GM10847 (cell line): ENCODE results near the gene ATP2A3.

Experiments used
- POLR2A ChIP-seq: IDR thresholded peaks from 2 replicates; pipeline ENCODE4 v1.6.1; 2011; ENCODE audit not compliant: insufficient read length; ENCODE audit errors: extremely low read depth

Gene ATP2A3

DNA sequence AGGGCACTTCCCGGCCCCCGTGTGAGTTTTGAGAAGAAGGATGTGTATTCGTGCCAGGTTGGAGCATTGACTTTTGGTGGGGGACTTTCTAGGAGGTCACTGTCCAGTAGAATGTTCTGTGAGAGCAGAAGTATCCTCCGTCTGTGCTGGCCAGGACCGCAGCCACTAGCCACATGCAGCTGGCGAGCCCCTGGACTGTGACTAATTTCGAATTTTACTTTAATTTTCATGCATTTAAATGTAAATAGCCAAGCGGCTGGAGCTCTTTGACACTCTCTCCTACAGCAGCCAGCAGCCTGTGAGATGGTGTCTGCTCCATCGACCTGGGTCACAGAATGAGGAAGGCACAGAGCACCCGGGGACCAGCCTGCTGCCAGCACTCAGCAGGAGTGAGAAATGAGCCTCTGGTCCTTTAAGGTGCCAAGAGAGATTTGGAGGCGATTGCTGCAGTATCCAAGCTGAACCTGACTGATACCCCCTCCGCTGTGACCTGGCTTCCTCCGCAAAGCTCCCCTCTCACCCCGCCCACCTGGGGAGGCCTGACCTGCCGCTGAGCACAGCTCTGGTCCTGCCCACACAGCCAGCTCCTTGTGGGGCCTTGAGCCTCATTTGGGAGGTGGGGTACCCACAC is 7.8 kb downstream of the ATP2A3 start:
- TF ChIP-seq POLR2A, result no peak

DNA sequence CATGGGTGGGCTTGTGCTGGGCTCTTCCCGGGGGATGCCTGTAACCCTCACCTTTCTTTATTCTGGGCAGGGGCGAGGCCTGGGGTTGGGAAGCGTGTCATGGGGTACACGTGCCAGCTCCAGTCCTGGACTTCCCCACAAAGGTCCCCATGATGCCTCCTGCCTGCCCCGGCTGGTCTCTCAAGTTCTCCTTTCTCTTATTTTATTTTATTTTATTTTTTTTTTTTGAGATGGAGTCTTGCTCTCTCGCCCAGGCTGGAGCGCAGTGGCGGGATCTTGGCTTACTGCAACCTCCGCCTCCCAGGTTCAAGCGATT is 8.6 kb downstream of the ATP2A3 start:
- no peak for TF ChIP-seq POLR2A

DNA sequence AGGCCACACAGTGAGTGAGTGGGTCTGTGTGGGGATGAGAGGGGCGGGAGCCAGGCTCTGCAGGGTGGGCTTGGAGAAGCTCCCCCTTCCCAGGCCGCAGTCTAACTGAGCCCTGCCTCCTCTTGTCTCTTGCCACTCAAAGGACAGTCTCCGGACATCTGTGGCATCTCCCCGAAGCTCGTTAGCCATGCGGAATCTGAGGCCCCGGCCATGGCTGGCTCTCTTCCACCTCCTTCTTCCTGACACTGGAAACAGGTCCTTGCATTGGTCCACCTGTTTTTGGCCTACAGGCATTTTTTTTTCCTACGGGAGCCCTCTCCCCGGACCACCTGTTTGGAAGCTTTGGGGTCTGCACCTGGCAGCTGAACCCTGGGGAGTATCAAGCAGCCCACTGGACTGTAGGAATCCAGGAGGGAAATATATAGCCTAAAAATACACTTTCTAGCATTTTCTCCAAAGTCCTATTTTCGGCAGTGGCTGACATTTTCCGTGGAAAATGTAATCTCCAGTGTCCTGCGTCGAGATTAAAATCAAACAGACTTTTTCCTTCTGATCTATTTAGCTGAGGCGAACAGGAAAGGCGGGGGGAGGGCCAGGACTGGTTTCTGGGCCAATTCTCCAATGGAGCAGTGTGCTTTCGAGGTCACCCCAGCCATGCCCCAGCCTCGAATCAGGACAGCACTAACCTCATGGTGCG is 9.1 kb downstream of the ATP2A3 start:
- TF ChIP-seq POLR2A, result no peak

DNA sequence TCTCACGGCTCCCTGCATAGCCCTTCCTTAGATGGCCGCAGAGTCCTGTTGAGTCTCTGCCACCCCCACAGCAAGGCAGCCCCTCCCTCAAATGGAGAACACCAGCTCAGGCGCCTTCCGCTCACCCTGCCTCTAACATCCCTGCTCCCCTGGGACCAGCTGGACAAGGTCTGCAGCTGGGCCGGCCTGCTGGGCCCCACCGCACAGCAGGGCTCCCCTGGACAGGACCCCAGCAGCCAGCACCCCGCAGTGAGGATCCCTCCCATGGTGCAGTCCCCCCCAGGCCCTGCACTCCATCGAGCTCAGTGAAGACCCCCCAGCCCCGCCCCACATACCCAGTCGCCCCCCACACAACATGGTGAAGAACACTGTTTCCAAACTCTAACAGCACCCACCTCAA is 10.2 kb downstream of the ATP2A3 start:
- no peak for TF ChIP-seq POLR2A

DNA sequence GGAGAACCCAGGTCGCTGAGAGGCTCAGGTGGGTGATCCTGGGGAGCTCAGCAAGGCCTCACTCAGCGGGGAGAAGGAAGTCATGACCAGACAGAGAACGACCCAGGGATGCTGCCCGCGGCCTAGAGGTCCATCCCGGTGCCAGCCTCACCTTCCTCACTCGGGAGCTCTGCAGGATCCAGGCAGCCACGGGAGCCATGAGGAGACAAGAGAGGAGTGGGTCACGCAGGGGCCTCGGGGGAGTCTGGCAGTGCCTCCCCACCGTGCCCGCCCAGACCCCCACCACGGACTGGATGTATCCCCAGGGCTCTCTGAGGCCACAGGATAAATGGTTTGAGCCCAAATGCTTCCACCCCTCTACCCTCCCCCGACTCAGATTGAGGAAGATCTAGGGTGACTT is 10.7 kb downstream of the ATP2A3 start:
- no peak for TF ChIP-seq POLR2A

DNA sequence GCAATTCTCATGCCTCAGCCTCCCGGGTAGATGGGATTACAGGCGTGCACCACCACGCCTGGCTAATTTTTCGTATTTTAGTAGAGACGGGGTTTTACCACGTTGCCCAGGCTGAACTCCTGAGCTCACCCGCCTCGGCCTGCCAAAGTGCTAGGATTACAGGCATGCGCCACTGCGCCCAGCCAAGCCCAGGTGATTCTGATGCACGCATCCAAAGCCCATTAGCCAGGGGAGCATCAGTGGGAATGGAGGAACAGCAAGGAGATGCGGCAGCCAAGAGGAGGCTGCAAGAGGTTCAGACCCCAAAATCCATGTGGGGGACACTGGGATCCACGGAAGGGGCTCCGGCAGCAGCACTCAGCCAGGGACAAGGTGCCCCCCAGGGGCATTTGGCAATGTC is 12.1 kb downstream of the ATP2A3 start:
- no peak for TF ChIP-seq POLR2A

DNA sequence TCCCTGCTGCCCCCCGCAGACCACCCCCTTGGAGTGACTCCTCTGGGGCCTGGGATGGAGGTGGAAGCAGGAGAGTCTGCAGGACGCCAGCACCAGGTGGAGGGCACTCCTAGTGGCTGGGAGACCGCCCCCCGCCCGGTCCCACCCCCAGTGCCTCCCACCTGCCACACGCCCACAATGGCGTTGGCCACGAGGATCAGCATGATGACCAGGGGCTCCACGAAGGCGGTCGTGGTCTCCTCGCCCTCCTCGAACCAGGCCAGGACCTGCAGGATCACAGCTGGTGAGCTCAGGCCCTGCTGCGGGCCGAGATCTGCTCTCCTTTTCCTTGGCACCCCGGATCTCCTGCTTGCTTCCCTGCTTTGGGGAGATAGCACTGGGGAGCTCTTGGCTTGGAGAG is 12.8 kb downstream of the ATP2A3 start:
- TF ChIP-seq POLR2A, result no peak

DNA sequence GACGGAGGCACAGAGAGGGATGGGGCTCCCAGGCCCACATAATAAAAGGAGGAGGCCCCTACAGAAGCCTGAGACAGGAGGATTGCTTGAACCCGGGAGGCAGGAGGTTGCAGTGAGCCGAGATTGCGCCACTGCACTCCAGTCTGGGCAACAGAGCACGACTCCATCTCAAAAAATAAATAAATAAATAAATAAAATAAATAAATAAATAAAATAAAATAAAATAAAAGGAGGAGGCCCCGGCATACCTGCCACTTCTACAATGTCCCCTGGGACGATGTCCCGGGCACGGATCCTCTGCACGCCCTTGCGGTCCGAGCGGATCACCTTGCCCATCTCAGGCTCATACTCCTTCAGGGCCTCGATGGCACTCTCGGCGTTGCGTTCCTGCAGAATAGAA is 13.2 kb downstream of the ATP2A3 start:
- TF ChIP-seq POLR2A, result no peak

DNA sequence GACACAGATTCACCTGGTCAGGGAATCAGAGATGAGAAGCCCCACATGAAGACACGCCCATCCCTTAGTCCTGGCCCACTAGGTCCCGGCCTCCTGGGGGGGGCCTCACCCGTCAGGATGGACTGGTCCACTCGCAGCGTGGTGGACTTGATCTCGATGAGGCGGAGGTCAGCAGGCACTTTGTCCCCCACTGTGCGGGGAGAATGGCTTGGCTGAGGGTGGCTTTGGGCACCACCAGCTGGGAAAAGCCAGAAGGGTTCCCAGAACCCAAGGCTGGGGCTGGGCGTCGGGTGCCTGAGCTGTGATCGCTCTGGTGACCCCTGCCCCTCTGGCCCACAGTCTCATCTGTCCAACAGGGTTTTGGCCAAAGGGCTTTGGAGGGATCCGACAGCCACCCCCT is 13.7 kb downstream of the ATP2A3 start:
- no peak for TF ChIP-seq POLR2A

DNA sequence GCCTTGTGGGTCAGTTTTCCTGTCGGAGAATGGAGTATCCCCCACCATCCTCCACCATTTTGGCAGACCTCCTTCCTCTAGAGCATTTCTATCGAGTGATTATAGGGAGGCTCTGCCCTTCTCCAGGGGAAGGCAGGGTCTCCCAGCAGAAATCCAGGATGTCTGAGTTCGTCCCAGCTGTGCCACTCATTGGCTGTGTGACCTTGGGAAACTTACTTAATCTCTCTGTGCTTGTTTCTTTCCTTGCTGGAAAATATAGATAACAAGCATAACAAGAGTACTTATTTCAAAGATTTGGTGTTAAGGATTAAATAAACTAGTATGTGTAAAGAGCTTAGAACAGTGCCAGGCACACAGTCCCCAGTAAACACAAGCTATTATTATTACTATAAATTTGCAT is 14.8 kb downstream of the ATP2A3 start:
- TF ChIP-seq POLR2A, result no peak

DNA sequence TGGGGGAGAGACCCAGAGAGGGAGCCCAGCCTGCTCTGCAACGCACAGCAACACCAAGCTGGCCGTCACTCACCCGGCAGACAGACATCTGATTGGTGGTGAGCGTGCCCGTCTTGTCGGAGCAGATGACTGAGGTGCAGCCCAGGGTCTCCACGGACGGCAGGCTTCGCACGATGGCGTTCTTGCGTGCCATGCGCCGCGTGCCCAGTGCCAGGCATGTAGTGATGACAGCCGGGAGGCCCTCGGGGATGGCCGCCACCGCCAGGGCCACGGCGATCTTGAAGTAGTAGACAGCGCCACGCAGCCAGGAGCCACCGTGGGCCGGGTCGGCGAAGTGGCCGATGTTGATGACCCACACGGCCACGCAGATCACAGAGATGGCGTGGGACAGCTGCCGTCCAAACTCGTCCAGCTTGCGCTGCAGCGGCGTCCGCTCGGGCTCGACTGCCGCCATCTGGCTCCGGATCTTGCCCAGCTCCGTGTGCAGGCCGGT is 16.9 kb downstream of the ATP2A3 start:
- TF ChIP-seq POLR2A, result no peak

DNA sequence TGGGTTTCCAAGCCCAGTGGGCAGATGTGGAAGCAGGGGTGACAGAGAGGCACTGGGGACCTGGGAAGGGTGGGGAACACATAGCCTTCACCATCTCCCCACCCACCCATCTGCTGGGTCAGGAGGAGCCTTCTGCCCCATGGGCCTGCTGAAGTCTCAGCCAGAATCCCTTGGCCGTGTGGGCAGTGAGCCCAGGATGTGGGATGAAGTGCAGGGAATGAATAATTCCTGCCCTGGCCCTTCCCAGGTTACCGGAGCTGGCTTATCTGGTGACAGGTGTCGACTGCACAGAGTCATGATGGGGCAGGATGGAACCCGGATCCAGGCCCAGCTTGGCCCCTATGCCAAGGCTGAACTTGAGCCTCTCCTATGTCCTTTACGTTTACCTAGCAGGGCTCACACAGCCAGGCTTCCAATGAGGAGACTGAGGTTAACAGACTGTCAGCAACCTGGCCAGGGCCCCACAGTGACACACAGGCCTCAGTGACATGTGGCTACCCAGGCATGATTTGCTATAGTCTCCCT is 17.5 kb downstream of the ATP2A3 start:
- no peak for TF ChIP-seq POLR2A

DNA sequence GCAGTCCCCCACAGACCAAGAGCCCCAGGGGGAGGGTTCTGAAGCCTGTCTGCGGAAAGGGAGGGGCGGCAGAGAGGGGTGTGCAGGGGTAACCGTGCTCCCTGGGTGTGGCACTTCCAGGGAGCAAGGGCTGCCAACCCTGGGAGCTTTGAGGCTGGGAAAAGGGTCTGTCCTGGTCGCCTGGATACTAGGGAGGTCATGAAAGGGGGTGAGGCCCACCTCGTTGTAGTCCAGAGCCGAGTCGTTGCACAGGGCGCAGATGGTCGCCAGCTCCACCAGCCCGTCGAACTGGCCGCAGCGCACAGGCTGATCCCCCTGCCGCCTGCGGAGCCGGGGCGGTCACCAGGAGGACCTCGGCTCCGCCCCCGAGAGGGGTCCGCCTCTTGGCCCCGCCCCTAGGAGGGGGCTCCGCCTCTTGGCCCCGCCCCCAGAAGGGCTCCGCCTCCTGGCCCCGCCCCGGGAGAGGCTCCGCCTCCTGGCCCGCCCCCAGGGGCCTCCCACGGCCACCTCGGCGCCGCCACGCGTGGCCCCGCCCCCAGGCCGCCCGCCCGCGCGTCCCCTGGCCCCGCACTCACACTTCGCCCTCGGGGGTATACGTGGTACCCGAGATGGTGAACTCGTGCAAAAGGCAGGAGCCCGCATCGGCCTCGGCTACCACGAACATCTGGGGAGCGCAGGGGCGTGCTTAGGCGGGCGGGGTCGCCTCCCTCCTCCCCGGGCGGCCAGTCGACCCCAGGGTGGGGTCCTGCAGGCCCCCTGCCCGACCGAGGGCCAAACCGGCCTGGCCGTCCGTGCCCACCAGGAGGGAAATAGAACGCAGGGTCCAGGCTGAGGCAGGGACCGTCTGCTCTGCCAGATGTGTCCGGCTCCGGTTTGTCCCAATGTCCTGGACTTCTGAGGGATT is 19.5 kb downstream of the ATP2A3 start:
- no peak for TF ChIP-seq POLR2A

DNA sequence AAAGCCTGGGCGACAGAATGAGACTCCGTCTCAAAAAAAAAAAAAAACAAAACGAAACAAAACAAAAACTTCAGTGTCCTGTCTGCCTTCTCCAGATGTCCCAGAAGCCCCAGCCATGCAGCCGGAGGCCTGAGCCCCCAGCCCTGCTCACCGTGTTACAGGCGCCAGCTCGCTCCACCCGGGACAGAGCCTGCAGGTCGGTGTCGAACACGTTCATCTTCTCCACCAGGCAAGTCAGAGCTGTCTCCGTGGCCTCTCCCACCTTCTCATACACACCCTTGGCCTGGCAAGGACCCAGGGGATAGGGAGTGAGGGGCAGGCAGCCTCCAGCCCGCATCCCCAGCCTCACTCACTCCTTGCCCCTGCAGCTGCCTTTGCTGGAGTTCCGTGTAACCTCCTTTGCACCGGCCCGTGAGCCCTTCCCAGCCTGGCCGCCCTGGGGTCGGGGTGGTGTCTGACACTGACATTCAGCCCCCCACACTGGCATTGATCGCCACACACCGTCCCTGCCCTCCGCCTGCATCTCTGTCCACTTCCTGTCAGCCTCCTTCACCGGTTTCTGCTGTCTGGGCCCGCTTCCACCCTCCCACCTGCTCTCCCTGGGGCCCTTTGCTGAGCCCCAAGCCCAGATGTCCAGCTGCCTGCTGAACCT is 20.9 kb downstream of the ATP2A3 start:
- TF ChIP-seq POLR2A, result no peak

DNA sequence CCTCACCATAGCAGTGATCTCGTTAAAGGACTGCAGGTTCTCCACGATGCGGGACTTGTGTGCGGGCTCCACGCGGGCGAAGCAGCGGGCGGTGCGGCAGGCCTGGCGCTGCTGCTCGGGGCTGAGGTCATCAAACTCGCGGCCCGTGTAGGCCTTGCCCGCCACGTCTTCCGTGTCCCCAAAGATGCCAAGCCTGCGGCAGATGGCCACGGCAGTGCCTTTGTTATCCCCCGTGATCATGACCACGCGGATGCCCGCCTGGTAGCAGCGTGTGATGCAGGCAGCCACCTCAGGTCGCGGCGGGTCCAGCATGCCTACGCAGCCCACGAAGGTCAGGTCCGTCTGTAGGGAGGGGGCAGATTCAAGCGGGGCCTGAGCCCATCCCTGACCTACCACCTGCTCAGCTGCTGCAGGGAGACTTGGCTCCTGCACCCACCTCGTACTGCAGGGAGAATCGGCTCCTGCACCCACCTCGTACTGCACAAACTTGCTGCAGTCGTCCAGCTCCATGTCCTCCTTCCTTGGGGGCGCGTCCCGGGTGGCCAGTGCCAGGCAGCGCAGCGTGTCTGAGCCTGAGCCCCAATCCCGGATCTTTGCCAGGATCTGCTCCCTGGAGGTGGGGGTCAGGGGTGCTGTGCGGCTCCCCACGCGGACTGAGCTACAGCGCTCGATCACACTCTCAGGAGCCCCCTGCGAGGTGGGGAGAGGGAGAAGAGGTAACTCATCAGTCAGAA is 23.1 kb downstream of the ATP2A3 start:
- no peak for TF ChIP-seq POLR2A
